ENCODE results near the gene SORCS2.

SORCS2 gene

GRCh38 chr4:7430965-7431695, 238.8 kb downstream of the SORCS2 start:
- no peaks in the 10 kb centered on the region for H3K27me3 Mint-ChIP-seq (ENCODE audit: low read depth)
- no peaks in the 10 kb centered on the region for H3K36me3 Mint-ChIP-seq (ENCODE audit: low read depth)
- H3K4me1 Mint-ChIP-seq (ENCODE audit: low read depth), result no peaks in the 10 kb centered on the region
- no peak overlapping the region for H3K4me3 Mint-ChIP-seq
- no peaks in the 10 kb centered on the region for H3K9me3 Mint-ChIP-seq
- H3K27ac Mint-ChIP-seq, result no peak overlapping the region

DNA sequence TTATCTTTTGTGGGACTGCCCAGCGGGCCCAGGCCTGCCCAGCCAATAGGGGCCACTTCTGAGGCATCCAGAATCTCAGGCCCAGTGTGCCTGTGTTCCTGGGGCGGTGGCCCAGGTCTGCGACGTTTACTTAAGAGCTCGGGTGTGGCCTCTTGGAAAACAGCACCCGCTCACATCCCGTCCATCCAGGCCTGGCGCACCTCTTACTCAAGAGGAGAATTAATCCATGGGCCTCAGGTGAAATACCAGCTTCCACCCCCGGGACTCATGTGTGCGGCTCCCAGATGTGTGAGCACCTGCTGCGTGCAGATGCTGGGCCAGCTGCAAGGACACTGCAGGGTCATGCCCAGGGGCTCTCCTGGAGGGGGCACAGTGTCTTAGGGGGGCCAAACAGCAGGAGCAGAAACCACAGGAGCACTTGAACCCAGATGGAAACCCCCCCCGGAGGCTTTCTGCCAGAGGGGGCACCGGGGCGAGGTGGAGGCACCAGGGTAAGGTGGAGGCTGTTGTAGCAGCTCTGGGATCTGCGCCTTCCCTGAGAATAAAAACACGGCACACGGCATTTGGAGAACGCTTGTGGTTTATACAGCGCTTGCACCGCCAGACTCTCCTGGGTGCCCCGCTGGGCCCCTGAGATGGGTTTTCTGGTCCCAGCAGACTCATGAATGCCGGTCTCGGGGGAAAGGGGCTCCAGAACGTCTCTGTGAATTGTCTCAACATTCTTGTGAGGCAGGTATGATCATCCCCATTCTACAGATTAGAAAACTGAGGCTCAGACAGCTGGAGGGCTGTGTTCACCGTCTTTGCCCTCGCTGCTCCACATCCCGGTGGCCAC, 239.6 kb downstream of the SORCS2 start:
- no peaks in the 10 kb centered on the region for H3K9me3 Mint-ChIP-seq
- no peaks in the 10 kb centered on the region for H3K36me3 Mint-ChIP-seq (ENCODE audit: low read depth)
- H3K27me3 Mint-ChIP-seq (ENCODE audit: low read depth), result no peaks in the 10 kb centered on the region
- no peak overlapping the region for H3K4me3 Mint-ChIP-seq
- no peaks in the 10 kb centered on the region for H3K4me1 Mint-ChIP-seq (ENCODE audit: low read depth)
- H3K27ac Mint-ChIP-seq, result no peak overlapping the region

DNA sequence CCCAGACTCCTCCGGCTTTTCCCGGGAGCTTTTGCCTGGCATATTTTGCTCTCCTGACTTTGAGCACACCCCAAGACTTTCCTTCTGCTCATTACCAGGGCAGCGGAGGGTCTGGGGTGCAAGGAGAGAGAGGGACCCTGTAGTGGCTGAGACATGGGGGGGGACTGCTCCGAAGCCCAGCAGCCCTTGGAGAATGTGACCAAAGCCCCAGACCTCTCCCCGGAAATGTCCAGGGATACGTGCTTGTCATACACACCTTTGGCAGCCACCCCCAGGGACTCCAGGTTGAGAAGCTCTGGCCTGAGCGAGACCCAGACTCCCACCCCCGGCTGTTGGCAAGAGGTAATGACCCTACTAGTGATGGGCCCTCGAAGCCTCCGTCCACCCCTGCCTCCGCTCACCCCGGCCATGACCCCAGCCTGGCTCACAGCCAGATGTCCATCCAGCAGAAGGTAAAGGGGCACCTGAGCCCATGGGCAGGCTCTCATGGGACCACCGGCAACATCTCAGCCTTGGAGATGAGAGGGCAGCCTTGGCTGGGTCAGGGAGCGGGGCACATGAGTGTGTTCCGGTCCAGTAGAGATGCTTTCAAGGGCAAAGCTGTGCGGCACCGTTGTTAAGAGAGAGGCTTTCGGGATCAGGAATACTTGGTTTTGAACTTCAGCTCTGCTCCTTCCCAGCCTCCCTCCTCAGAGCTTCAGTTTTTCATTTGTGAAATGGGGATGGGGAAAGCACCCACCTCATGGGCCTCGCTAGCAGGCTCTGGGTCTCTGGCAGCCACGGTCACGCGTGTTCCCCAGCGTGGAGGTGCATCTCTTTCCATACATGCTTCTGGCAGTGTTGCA, 240.4 kb downstream of the SORCS2 start:
- Mint-ChIP-seq H3K27me3 (ENCODE audit: low read depth) (no peaks in the 10 kb centered on the region), H3K4me3 (no peak overlapping the region), H3K27ac (no peak overlapping the region), H3K4me1 (ENCODE audit: low read depth) (no peaks in the 10 kb centered on the region), H3K9me3 (no peaks in the 10 kb centered on the region), H3K36me3 (ENCODE audit: low read depth) (no peaks in the 10 kb centered on the region)

- Mint-ChIP-seq H3K9me3 (no peaks in the 10 kb centered on the region), H3K4me3 (no peak overlapping the region), H3K27me3 (ENCODE audit: low read depth) (no peaks in the 10 kb centered on the region), H3K4me1 (ENCODE audit: low read depth) (no peaks in the 10 kb centered on the region), H3K36me3 (ENCODE audit: low read depth) (no peaks in the 10 kb centered on the region), H3K27ac (no peak overlapping the region)
Observed at GRCh38 chr4:7433376-7434140, 241.2 kb downstream of the SORCS2 start.

- Mint-ChIP-seq H3K4me3 (no peak overlapping the region), H3K4me1 (ENCODE audit: low read depth) (no peaks in the 10 kb centered on the region), H3K36me3 (ENCODE audit: low read depth) (no peaks in the 10 kb centered on the region), H3K27ac (no peak overlapping the region), H3K9me3 (no peaks in the 10 kb centered on the region), H3K27me3 (ENCODE audit: low read depth) (no peaks in the 10 kb centered on the region)
Observed at GRCh38 chr4:7434141-7434765, 241.9 kb downstream of the SORCS2 start.

- no peak within 1 kb of the TSS for H3K4me3 Mint-ChIP-seq
- H3K4me1 Mint-ChIP-seq (ENCODE audit: low read depth), result no peaks in the 10 kb centered on the region
- no peak within 1 kb of the TSS for H3K27ac Mint-ChIP-seq
- no peaks in the 10 kb centered on the region for H3K36me3 Mint-ChIP-seq (ENCODE audit: low read depth)
- H3K9me3 Mint-ChIP-seq, result no peaks in the 10 kb centered on the region
- H3K27me3 Mint-ChIP-seq (ENCODE audit: low read depth), result no peaks in the 10 kb centered on the region
Observed at GRCh38 chr4:7434766-7435150, 242.4 kb downstream of the SORCS2 start, which contains the start of gene PSAPL1. Gene PSAPL1, minus strand, starts transcription at chr4:7434930. Its CDS starts 51 bp downstream, at chr4:7434879.

GRCh38 chr4:7435471-7436061, 243.2 kb downstream of the SORCS2 start:
- Mint-ChIP-seq H3K9me3 (no peaks in the 10 kb centered on the region), H3K36me3 (ENCODE audit: low read depth) (no peaks in the 10 kb centered on the region), H3K27ac (no peak overlapping the region)

DNA sequence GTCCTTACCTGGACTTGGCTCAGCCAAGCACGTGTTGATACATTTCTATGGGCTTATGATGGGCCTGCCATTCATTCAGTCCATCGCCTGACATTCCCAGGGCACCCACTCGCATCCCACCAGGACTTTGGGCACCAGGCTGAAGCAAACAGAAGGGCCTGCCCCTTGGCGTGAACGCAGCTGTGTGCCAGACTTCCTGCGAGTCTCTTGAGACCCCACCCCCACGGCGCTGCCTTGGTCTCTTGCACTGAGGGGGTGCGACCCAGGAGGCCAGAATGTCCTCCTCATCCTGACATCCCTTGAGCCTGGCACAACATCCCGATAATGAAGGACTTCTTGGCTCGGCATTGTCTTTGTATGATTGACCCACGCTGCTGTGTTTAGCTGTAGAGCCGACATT, 243.9 kb downstream of the SORCS2 start:
- Mint-ChIP-seq H3K36me3 (ENCODE audit: low read depth) (no peaks in the 10 kb centered on the region), H3K9me3 (no peaks in the 10 kb centered on the region), H3K27me3 (ENCODE audit: low read depth) (no peaks in the 10 kb centered on the region), H3K4me3 (no peak overlapping the region), H3K27ac (no peak overlapping the region), H3K4me1 (ENCODE audit: low read depth) (no peaks in the 10 kb centered on the region)

More at GRCh38 chr4:7435471-7436061, 243.2 kb downstream of the SORCS2 start:
- no peaks in the 10 kb centered on the region for H3K4me1 Mint-ChIP-seq (ENCODE audit: low read depth)
- H3K27me3 Mint-ChIP-seq (ENCODE audit: low read depth), result no peaks in the 10 kb centered on the region
- H3K4me3 Mint-ChIP-seq, result no peak overlapping the region

DNA sequence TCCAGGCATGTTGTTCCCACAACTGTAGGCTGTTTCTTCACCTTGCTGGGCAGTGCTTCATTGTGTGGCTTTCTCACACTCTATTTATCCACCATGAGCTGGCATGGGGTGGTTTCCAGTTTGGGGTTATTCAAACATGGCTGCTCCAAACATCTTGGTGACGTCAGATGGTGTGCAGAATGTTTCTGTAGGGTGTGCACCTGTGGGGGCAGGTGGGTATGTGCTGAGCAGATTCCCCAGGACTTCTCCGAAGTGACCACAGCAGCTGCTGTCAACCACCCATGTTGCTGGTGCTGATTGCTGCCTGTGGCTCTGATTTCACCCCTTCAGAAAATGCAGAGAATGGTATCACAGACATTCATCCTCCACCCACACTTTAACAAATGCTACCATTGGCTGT, 247.4 kb downstream of the SORCS2 start:
- Mint-ChIP-seq H3K9me3 (no peaks in the 10 kb centered on the region), H3K36me3 (ENCODE audit: low read depth) (no peaks in the 10 kb centered on the region), H3K27me3 (ENCODE audit: low read depth) (no peaks in the 10 kb centered on the region), H3K27ac (no peak overlapping the region), H3K4me1 (ENCODE audit: low read depth) (no peaks in the 10 kb centered on the region), H3K4me3 (no peak overlapping the region)

DNA sequence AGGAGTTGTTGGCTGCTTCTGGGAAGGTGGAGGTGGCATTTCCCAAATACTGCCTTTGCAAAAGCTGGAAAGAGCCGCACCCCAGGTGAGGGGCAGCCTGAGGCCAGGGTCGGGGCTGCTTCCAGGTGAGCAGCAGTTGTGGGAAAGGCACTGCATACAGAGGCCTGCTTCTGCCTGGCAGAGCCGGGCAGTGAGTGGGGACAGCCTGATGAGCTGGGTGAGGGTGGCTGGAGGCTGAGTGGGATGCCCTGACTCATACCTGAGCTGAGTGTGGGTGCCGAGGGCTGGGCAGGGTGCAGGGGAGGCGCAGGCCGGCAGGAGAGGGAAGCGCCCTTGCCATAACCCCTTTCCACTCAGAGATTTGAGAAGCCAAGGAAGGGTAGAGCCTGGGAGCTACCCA, 248.9 kb downstream of the SORCS2 start:
- no peaks in the 10 kb centered on the region for H3K9me3 Mint-ChIP-seq
- H3K4me3 Mint-ChIP-seq, result no peak overlapping the region
- no peaks in the 10 kb centered on the region for H3K36me3 Mint-ChIP-seq (ENCODE audit: low read depth)
- no peak overlapping the region for H3K27ac Mint-ChIP-seq
- no peaks in the 10 kb centered on the region for H3K27me3 Mint-ChIP-seq (ENCODE audit: low read depth)
- H3K4me1 Mint-ChIP-seq (ENCODE audit: low read depth), result no peaks in the 10 kb centered on the region

GRCh38 chr4:7442574-7443162, 250.3 kb downstream of the SORCS2 start:
- no peaks in the 10 kb centered on the region for H3K36me3 Mint-ChIP-seq (ENCODE audit: low read depth)
- no peaks in the 10 kb centered on the region for H3K9me3 Mint-ChIP-seq
- H3K4me1 Mint-ChIP-seq (ENCODE audit: low read depth), result no peaks in the 10 kb centered on the region
- H3K27me3 Mint-ChIP-seq (ENCODE audit: low read depth), result no peaks in the 10 kb centered on the region
- no peak overlapping the region for H3K4me3 Mint-ChIP-seq
- no peak overlapping the region for H3K27ac Mint-ChIP-seq

- H3K36me3 Mint-ChIP-seq (ENCODE audit: low read depth), result no peaks in the 10 kb centered on the region
- H3K9me3 Mint-ChIP-seq, result no peaks in the 10 kb centered on the region
- no peaks in the 10 kb centered on the region for H3K27me3 Mint-ChIP-seq (ENCODE audit: low read depth)
- no peak overlapping the region for H3K27ac Mint-ChIP-seq
- H3K4me1 Mint-ChIP-seq (ENCODE audit: low read depth), result no peaks in the 10 kb centered on the region
- H3K4me3 Mint-ChIP-seq, result no peak overlapping the region
Observed at GRCh38 chr4:7444314-7444713, 252.0 kb downstream of the SORCS2 start.

GRCh38 chr4:7444731-7445130, 252.4 kb downstream of the SORCS2 start:
- Mint-ChIP-seq H3K4me3 (no peak overlapping the region), H3K27me3 (ENCODE audit: low read depth) (no peaks in the 10 kb centered on the region), H3K27ac (no peak overlapping the region), H3K36me3 (ENCODE audit: low read depth) (no peaks in the 10 kb centered on the region), H3K4me1 (ENCODE audit: low read depth) (no peaks in the 10 kb centered on the region), H3K9me3 (no peaks in the 10 kb centered on the region)
